ENCODE measurements around the gene ZNF281.
"Not testable (repeated sequence)": the region's sequence is repeated elsewhere in the genome, so short reads cannot be mapped to it uniquely, and the experiment has no call there.

Gene ZNF281

GRCh38 chr1:200409761-200410565 lies at the start of gene ZNF281:
TSS of gene ZNF281 (minus strand) at chr1:200410036. CDS start at chr1:200409705, 331 bp downstream.
- DNase-seq (ENCODE audit: low read depth): peak; percentile 91

- DNase-seq (ENCODE audit: low read depth): no peak
These were observed 48.9 kb upstream of the ZNF281 start for GRCh38 chr1:200458780-200459179.

DNA sequence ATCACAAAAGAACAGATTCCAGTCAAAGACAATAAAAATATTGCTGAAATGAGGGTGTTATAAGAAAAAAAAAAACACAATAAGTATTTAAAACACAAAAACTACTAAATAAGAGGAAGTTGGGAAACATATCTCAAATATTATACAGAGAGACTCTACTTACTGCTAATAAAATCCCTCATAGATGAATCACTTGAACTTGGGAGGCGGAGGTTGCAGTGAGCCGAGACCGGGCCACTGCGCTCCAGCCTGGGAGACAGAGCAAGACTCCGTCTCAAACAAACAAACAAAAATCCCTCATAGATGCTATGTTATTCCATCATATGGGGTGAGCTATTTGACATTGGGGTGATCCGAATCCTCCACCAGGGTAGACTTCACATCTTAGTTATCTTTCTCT lies 48.0 kb upstream of the ZNF281 start:
- DNase-seq (ENCODE audit: low read depth): no peak

DNA sequence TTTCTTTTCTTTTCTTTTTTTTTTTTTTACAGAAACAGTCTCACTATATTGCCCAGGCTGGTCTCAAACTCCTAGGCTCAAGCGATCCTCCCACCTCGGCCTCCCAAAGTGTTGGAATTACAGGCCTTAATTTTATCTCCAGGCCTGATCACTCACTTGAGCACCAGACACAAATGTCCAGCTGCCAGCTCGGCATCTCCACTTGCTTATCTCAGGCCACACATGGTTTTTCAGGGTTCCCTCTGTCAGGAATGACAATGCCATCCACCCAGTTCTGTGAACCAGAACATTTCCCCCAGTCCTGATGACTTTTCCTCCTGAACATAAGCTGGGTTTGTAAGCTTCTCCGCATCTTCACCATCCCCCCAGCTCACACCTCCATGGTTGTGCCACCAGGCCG lies 44.6 kb upstream of the ZNF281 start:
- no peak for DNase-seq (ENCODE audit: low read depth)

DNA sequence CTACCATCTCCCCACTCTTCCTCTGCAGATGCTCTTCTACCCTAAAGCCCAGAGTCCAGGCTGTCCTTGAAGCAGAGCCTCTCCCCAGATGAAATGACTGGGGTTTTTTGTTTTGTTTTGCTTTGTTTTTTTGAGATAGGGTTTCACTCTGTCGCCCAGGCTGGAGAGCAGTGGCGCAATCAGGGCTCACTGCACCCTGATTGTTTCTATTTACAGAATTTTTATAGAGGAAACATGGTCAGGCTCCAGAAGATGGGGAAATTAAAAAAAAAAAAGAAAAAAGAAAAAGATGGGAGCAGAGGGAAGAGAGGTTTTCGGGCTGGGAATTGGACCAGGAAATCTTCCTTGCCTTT lies 43.7 kb upstream of the ZNF281 start:
- DNase-seq (ENCODE audit: low read depth): no peak

- no peak for DNase-seq (ENCODE audit: low read depth)
These were observed 43.2 kb upstream of the ZNF281 start for GRCh38 chr1:200452850-200453552.

- DNase-seq (ENCODE audit: low read depth): no peak
These were observed 38.4 kb upstream of the ZNF281 start for GRCh38 chr1:200448034-200448762.

- DNase-seq (ENCODE audit: low read depth): no peak
These were observed 35.4 kb upstream of the ZNF281 start for GRCh38 chr1:200445213-200445612.

- DNase-seq (ENCODE audit: low read depth): no peak
These were observed 34.6 kb upstream of the ZNF281 start for GRCh38 chr1:200444478-200444877.

DNA sequence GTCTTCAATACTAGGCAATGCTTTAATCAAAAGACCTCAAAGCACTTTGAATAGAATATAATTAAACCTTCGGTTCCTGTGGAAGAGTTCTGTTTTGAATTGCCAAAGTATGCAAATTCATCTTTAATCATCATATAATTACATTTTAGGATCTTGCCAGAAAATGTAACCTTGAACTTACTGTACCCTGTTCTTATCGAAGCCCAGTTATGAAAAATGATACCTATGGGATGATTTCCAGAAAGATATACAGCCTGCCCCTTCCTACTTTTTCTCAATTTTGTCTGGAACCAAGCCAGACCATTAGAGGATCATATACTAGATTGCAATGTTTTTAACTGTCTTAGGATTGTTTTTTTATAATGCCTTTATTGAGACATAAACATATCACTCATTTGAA lies 34.0 kb upstream of the ZNF281 start:
- DNase-seq (ENCODE audit: low read depth): no peak

DNA sequence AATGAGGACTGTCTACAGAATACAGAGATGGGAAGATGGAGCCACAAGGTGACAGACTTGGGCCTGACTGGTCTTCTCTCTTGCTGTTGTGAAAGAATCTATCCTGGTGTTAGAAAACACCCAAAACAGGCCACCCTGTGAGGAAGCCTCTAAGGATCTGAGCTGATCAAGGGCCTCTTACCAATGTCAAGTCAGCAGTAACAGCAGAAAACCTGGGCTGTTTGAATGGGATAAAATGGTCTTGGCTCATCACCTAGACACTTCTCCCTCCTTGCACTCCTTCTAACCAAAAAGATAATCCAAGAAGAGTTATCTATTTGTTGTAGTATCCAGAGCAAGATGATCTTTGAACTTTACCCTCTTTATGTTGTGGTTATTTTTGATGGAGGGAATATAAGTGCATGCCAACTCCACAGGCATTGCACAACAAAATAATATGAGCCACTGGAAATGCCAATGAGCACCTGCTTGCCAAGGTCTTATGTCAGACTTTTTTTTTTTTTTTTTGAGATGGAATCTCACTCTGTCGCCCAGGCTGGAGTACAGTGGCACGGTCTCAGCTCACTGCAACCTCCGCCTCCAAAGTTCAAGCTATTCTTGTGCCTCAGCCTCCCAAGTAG lies 32.8 kb upstream of the ZNF281 start:
- no peak for DNase-seq (ENCODE audit: low read depth)

GRCh38 chr1:200442023-200442422 lies 32.2 kb upstream of the ZNF281 start:
- no peak for DNase-seq (ENCODE audit: low read depth)

DNA sequence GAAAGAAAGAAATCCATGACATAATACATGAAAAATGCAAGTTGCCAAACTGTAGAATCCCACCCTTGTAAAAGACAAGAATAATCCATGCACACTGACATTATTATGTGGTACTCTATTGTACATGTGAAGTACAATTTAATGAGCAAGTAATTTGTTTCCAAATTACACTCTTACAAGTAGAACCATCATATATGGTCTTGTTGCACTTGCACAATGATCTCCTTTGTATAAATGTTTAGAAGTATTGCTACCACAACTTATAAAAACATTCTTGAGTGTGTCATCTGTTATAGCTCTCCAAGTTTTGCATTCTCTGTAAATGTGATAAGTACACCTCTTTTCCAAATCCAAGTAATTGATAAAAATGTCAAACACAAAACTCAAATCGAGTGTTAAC lies 29.1 kb upstream of the ZNF281 start:
- DNase-seq (ENCODE audit: low read depth): no peak

- not testable (repeated sequence) for DNase-seq (ENCODE audit: low read depth)
These were observed 28.6 kb upstream of the ZNF281 start for GRCh38 chr1:200438413-200438812.

- DNase-seq (ENCODE audit: low read depth): no peak
These were observed 27.8 kb upstream of the ZNF281 start for GRCh38 chr1:200437556-200438203.

DNA sequence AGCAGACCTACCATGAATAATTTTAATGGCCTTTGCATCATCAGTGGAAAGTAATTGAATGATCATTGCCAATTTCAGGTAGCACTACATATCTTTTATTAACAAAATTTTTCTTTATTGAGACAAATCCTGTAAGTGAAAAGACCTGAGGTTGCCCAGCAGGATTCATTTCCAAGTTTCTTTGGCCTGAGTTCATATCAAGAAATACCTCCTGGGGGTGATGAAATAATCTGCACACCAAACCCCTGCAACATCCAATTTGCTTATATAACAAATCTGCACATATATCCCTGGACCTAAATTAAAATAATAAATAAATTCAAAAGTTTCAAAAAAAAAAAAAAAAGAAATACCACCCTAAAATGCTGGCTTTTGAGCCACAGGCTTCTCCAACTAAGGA lies 27.3 kb upstream of the ZNF281 start:
- DNase-seq (ENCODE audit: low read depth): no peak

DNA sequence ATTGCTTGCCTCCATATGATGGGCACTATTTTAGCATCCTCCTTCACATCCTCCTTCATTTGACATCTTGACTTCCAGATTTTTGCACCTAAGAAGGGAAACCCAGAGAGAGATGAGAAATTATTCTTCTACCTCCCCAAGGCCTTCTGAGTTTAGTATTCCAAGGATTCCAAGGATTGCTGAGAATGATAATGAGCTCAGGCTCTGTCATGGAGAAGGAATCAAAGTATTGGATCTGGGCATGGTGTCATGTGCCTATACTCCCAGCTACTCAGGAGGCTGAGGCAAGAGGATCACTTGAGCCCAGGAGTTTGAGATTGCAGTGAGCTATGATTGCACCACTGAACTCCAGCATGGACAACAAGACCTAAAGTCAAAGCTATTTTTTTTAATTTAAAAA lies 26.6 kb upstream of the ZNF281 start:
- no peak for DNase-seq (ENCODE audit: low read depth)

- no peak for DNase-seq (ENCODE audit: low read depth)
These were observed 25.5 kb upstream of the ZNF281 start for GRCh38 chr1:200435200-200435780.

DNA sequence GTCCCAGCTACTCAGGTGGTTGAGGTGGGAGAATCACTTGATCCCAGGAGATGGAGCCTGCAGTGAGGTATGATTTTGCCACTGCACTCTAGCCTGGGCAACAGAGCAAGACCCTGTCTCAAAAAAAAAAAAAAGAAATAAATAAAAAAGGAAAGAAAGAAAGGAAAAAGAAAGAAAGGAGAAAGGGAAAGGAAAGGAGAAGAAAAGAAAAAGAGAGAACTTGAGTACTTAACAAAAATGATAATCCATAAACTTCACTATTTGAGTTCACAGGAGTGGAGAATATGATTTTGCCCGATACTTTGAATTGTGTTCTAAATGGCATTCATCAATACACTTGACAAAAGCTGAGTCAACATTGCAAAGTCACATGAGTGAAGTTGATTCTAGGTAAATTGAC lies 23.8 kb upstream of the ZNF281 start:
- DNase-seq (ENCODE audit: low read depth): no peak

DNA sequence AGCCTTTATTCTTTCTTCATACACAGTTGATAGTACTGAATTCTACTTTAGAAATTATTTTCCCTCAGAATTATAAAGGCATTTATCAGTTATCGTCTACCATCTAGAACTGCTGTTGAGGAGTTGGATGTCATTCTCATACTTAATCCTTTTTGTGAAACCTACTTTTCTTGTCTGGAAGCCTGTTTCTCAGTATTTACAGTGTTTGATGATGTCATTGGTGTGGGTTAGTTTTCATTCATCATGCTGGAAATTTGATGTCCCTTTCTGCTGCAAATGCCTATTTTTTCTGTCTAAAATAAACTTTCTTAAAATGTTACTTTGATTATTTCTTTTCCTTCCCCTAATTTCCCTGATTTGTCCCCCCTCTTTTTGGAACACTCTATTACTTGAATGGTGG lies 22.8 kb upstream of the ZNF281 start:
- no peak for DNase-seq (ENCODE audit: low read depth)

- no peak for DNase-seq (ENCODE audit: low read depth)
These were observed 19.4 kb upstream of the ZNF281 start for GRCh38 chr1:200429221-200429751.

Data from stimulated activated CD8-positive, alpha-beta memory T cell treated with anti-CD3 and anti-CD28 coated beads, Interleukin-12 subunit alpha, Interleukin-12 subunit beta, amount 100 ng/mL, for 1 hour (primary cell).